GM21717 (cell line): ENCODE measurements around the gene PDE11A.
"Not testable (repeated sequence)": the region's sequence is repeated elsewhere in the genome, so short reads cannot be mapped to it uniquely, and the experiment has no call there.

Experiments
- ATAC-seq: cut with Tn5 transposase; IDR thresholded peaks from one replicate; pipeline ENCODE4 v1.9.1; 2021; ENCODE audit warnings: mild to moderate bottlenecking, moderate library complexity; ENCODE audit not compliant: unreplicated experiment

The PDE11A gene

GRCh38 chr2:178012639-178013038 is 59.9 kb downstream of the PDE11A start:
- no peak for ATAC-seq

GRCh38 chr2:178009813-178010212 is 62.8 kb downstream of the PDE11A start:
- no peak for ATAC-seq

- ATAC-seq = no peak
Observed at GRCh38 chr2:178008636-178009289, 63.8 kb downstream of the PDE11A start.

GRCh38 chr2:178006710-178007109 is 65.9 kb downstream of the PDE11A start:
- no peak for ATAC-seq

GRCh38 chr2:178005756-178006155 is 66.8 kb downstream of the PDE11A start:
- ATAC-seq = no peak

- no peak for ATAC-seq
Observed at GRCh38 chr2:178002038-178002437, 70.5 kb downstream of the PDE11A start.

GRCh38 chr2:177998996-177999395 is 73.6 kb downstream of the PDE11A start:
- no peak for ATAC-seq

- no peak for ATAC-seq
Observed at GRCh38 chr2:177998006-177998405, 74.6 kb downstream of the PDE11A start.

- ATAC-seq = no peak
Observed at GRCh38 chr2:177992992-177993391, 79.6 kb downstream of the PDE11A start.

- ATAC-seq = no peak
Observed at GRCh38 chr2:177989029-177989885, 83.3 kb downstream of the PDE11A start.

GRCh38 chr2:177984749-177985148 is 87.8 kb downstream of the PDE11A start:
- ATAC-seq = no peak

- peak; percentile 69 for ATAC-seq
Observed at GRCh38 chr2:177983183-177983788, 89.3 kb downstream of the PDE11A start.

GRCh38 chr2:177972782-177973181 is 99.8 kb downstream of the PDE11A start:
- ATAC-seq = no peak

GRCh38 chr2:177972123-177972522 is 100.5 kb downstream of the PDE11A start:
- no peak for ATAC-seq

- ATAC-seq = no peak
Observed at GRCh38 chr2:177970670-177971454, 101.7 kb downstream of the PDE11A start.

- no peak for ATAC-seq
Observed at GRCh38 chr2:177964892-177965291, 107.7 kb downstream of the PDE11A start.

GRCh38 chr2:177952151-177952550 is 120.4 kb downstream of the PDE11A start:
- no peak for ATAC-seq

GRCh38 chr2:177947598-177947997 is 125.0 kb downstream of the PDE11A start:
- ATAC-seq = not testable (repeated sequence)

- not testable (repeated sequence) for ATAC-seq
Observed at GRCh38 chr2:177944530-177944929, 128.0 kb downstream of the PDE11A start.

GRCh38 chr2:177942731-177943130 is 129.8 kb downstream of the PDE11A start:
- no peak for ATAC-seq

- ATAC-seq = no peak
Observed at GRCh38 chr2:177939211-177939610, 133.4 kb downstream of the PDE11A start.
